ENCODE results near the gene BCLAF3. TPM values are rescaled to one million over a fixed set of nuclear protein-coding genes. Genes with fewer than 3 reads are reported as not detected.

BCLAF3 gene
- total RNA-seq, 3 donors from 2014 or later, result 10.2 to 18.6 (median 14.7) TPM

DNA sequence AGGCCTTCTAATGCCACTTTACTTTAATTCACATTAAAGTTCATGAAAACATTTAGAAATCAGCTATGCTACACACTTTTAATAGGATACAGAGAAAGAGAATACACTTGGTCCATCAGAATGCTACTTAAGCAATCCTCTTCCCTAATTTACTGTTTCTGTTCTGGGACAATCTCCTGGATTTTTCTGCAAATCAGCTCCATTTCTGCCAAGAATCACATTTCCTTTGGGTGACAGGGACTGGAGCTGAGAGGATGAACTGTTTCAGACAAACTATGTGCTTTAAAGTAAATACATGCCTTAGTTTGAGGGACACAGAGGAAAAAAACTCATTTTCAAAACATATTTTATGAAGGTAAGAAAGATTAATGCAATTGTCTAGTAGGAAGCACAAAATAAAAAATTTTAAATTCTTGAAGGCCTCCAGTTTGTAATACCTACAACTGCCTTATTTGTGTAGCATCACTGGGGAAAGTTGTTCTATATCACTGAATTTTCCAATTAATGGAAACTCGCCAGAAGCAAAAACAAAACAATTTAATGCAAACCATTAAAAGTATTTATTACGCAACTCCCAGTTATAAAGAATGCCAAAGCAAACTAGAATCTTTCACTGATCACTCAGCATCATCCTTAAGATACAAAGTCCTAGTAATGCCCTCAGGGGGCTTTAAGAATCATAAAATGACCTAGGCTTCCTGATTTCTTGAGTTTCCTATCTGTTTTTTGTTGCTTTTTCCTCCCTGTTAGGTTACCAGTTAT is 36.3 kb downstream of the BCLAF3 start:
- DNase-seq (ENCODE audit: low spot score in 2 of 2), result no peak
- no peak overlapping the region for H3K27ac ChIP-seq
- H3K36me3 ChIP-seq, result no peaks in the 10 kb centered on the region
- H3K4me3 ChIP-seq, result no peak overlapping the region
- intact Hi-C loops (cut with DNase I; ENCODE audit: low total_unique reads), result no loop called here
- H3K27me3 ChIP-seq, result peaks cover 0 to 17% of the 10 kb centered on the region in 2 donors
- no peaks in the 10 kb centered on the region for H3K4me1 ChIP-seq
- TF ChIP-seq POLR2A (IDR thresholded peaks at IDR 0.05) (no peak), POLR2AphosphoS5 (IDR thresholded peaks at IDR 0.05) (no peak)
- TF ChIP-seq, protein P1, sequence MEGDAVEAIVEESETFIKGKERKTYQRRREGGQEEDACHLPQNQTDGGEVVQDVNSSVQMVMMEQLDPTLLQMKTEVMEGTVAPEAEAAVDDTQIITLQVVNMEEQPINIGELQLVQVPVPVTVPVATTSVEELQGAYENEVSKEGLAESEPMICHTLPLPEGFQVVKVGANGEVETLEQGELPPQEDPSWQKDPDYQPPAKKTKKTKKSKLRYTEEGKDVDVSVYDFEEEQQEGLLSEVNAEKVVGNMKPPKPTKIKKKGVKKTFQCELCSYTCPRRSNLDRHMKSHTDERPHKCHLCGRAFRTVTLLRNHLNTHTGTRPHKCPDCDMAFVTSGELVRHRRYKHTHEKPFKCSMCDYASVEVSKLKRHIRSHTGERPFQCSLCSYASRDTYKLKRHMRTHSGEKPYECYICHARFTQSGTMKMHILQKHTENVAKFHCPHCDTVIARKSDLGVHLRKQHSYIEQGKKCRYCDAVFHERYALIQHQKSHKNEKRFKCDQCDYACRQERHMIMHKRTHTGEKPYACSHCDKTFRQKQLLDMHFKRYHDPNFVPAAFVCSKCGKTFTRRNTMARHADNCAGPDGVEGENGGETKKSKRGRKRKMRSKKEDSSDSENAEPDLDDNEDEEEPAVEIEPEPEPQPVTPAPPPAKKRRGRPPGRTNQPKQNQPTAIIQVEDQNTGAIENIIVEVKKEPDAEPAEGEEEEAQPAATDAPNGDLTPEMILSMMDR (IDR thresholded peaks at IDR 0.05), result no peak
- no peaks in the 10 kb centered on the region for H3K9me3 ChIP-seq

DNA sequence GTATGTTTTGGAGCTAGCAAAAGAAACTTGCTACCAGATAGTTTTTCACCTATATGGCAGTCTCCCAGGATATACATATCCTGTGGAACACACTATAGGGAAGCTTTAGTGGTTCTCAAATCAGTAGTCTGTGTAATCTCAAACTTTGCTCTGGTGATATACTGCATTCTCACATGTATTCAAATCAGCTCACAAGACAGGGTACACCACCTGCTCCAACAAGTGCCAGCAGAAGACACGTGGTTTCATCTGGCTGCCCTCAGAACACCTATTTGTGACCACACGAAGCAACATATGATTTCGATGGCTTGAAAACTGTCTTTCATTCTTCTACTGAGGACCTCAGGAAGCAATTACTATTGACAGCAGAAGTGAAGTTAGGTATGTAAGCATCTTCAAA is 37.7 kb downstream of the BCLAF3 start:
- intact Hi-C loops (cut with DNase I; ENCODE audit: low total_unique reads), result no loop called here
- TF ChIP-seq POLR2A (IDR thresholded peaks at IDR 0.05) (no peak), POLR2AphosphoS5 (IDR thresholded peaks at IDR 0.05) (no peak)
- TF ChIP-seq, protein P1 (IDR thresholded peaks at IDR 0.05), result no peak
- no peak for DNase-seq (ENCODE audit: low spot score in 2 of 2)
- Histone ChIP-seq H3K4me1 (no peaks in the 10 kb centered on the region), H3K36me3 (no peaks in the 10 kb centered on the region), H3K27ac (no peak overlapping the region), H3K27me3 (peaks cover 0 to 15% of the 10 kb centered on the region in 2 donors), H3K4me3 (no peak overlapping the region), H3K9me3 (no peaks in the 10 kb centered on the region)

DNA sequence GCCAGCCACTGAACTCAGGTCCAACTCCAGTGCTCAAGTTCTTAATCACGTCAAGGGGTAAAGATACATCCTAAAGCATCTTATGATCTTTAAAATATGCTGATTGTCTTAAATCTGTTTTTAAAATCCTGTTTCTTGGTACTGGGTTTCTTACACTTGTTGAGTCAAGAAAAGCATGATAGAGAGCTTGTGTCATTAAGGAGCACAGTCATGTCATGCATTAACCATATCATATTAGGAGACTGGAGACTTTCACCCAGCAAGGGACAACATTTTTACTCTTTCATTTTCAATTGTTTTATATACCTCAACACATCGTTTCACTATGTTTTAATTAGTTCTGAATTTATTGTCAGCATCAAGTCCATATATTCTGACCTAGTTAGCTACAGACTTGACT is 41.5 kb downstream of the BCLAF3 start:
- peaks cover 0 to 7% of the 10 kb centered on the region in 2 donors for H3K27me3 ChIP-seq
- intact Hi-C loops (cut with DNase I; ENCODE audit: low total_unique reads), result no loop called here
- H3K4me1 ChIP-seq, result no peaks in the 10 kb centered on the region
- H3K4me3 ChIP-seq, result no peak overlapping the region
- no peak overlapping the region for H3K27ac ChIP-seq
- no peaks in the 10 kb centered on the region for H3K9me3 ChIP-seq
- no peaks in the 10 kb centered on the region for H3K36me3 ChIP-seq
- TF ChIP-seq, protein P1 (IDR thresholded peaks at IDR 0.05), result no peak
- no peak for TF ChIP-seq POLR2AphosphoS5 (IDR thresholded peaks at IDR 0.05)
- DNase-seq (ENCODE audit: low spot score in 2 of 2), result no peak

DNA sequence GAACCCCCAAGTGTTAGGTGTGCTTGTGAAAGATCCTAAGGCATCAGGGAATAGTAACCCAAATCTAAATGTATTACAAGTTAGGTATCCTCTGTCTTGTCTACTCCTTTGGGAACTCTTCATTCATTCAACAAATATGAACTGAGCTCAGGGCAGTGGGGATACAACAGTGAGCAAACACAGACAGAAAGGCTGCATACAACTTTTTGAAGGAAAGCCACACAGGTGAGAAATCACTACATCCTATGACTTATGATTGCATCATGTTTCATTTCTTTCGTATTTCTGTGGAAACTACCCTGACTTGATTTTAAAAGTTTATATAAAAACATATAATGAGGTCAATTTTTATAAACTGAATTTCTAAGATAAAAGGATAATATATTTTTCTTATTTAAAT is 43.2 kb downstream of the BCLAF3 start:
- no peak overlapping the region for H3K27ac ChIP-seq

More for the DNA sequence above, 43.2 kb downstream of the BCLAF3 start:
- TF ChIP-seq POLR2AphosphoS5 (IDR thresholded peaks at IDR 0.05) (no peak), POLR2A (IDR thresholded peaks at IDR 0.05) (no peak)
- TF ChIP-seq, protein P1 (IDR thresholded peaks at IDR 0.05), result no peak
- Histone ChIP-seq H3K27me3 (no peaks in the 10 kb centered on the region), H3K9me3 (no peaks in the 10 kb centered on the region), H3K36me3 (no peaks in the 10 kb centered on the region), H3K4me3 (no peak overlapping the region), H3K4me1 (no peaks in the 10 kb centered on the region)
- no peak for DNase-seq (ENCODE audit: low spot score in 2 of 2)
- intact Hi-C loops (cut with DNase I; ENCODE audit: low total_unique reads), result no loop called here

Other genes starting within 250 kb of the BCLAF3 start
- 10 to 100 TPM; 17.9 to 50.4 (median 21.0) TPM for gene SH3KBP1, start 103.5 kb downstream of the BCLAF3 start, total RNA-seq
- 1 to 10 TPM in 2 of 3 donors, under 1 TPM in 1; 0.48 to 2.2 (median 1.3) TPM for gene MAP7D2, start 125.8 kb upstream of the BCLAF3 start, total RNA-seq
- 10 to 100 TPM; 34.1 to 66.6 (median 52.4) TPM for gene EIF1AX, start 150.8 kb upstream of the BCLAF3 start, total RNA-seq